ENCODE results near the gene SPACA7.
"Not testable (repeated sequence)": the region's sequence is repeated elsewhere in the genome, so short reads cannot be mapped to it uniquely, and the experiment has no call there.

The SPACA7 gene

GRCh38 chr13:112391746-112392145, 15.6 kb downstream of the SPACA7 start:
- no peak for TF ChIP-seq CTCF (conservative IDR thresholded peaks at IDR 0.05; ENCODE audit: low read length)
- no peak for DNase-seq (ENCODE audit: low read depth)
- H3K4me3 ChIP-seq (ENCODE audit: low read length): no peak overlapping the region

- no peak for DNase-seq (ENCODE audit: low read depth)
- H3K4me3 ChIP-seq (ENCODE audit: low read length): no peak overlapping the region
- no peak for TF ChIP-seq CTCF (conservative IDR thresholded peaks at IDR 0.05; ENCODE audit: low read length)
These were observed 16.6 kb downstream of the SPACA7 start for GRCh38 chr13:112392719-112393118.

- H3K4me3 ChIP-seq (ENCODE audit: low read length); DNase-seq (ENCODE audit: low read depth): not testable (repeated sequence)
These were observed 18.9 kb downstream of the SPACA7 start for GRCh38 chr13:112395022-112395421.

- not testable (repeated sequence) for DNase-seq (ENCODE audit: low read depth); H3K4me3 ChIP-seq (ENCODE audit: low read length)
These were observed 19.8 kb downstream of the SPACA7 start for GRCh38 chr13:112395941-112396340.

- no peak overlapping the region for H3K4me3 ChIP-seq (ENCODE audit: low read length)
- DNase-seq (ENCODE audit: low read depth): no peak
- no peak for TF ChIP-seq CTCF (conservative IDR thresholded peaks at IDR 0.05; ENCODE audit: low read length)
These were observed 21.0 kb downstream of the SPACA7 start for GRCh38 chr13:112397108-112397507.

- H3K4me3 ChIP-seq (ENCODE audit: low read length); DNase-seq (ENCODE audit: low read depth): not testable (repeated sequence)
These were observed 22.2 kb downstream of the SPACA7 start for GRCh38 chr13:112398347-112398746.

GRCh38 chr13:112409828-112410227, 33.7 kb downstream of the SPACA7 start:
- H3K4me3 ChIP-seq (ENCODE audit: low read length); DNase-seq (ENCODE audit: low read depth): not testable (repeated sequence)

GRCh38 chr13:112416647-112417046, 40.5 kb downstream of the SPACA7 start:
- no peak for DNase-seq (ENCODE audit: low read depth)
- TF ChIP-seq CTCF (conservative IDR thresholded peaks at IDR 0.05; ENCODE audit: low read length): no peak

GRCh38 chr13:112417079-112417478, 40.9 kb downstream of the SPACA7 start:
- no peak overlapping the region for H3K4me3 ChIP-seq (ENCODE audit: low read length)
- TF ChIP-seq CTCF (conservative IDR thresholded peaks at IDR 0.05; ENCODE audit: low read length): no peak
- DNase-seq (ENCODE audit: low read depth): no peak

More at GRCh38 chr13:112416647-112417046, 40.5 kb downstream of the SPACA7 start:
- H3K4me3 ChIP-seq (ENCODE audit: low read length): no peak overlapping the region
